Stomach (tissue), 4 donors: Measurements from ENCODE around the gene GRAMD2A.

Source experiments
- CTCF ChIP-seq, 7 experiments: fragments of 450-650 bp in 4 of 7; fragments of 200-600 bp in 3 of 7; sonication (generic) in 3 of 7; IDR thresholded peaks; one replicate each; pipeline ENCODE4 v1.5.1; 2016 to 2019; ENCODE audit warnings: antibody characterized with exemption in 7 of 7, control low read depth in 2 of 7, mild to moderate bottlenecking in 1 of 7
- POLR2AphosphoS5 ChIP-seq, 3 donors: sonication (generic); formaldehyde crosslinking; IDR thresholded peaks; one replicate each; pipeline ENCODE4 v1.6.1; 2016; ENCODE audit warnings: antibody characterized with exemption in 3 of 3

DNA sequence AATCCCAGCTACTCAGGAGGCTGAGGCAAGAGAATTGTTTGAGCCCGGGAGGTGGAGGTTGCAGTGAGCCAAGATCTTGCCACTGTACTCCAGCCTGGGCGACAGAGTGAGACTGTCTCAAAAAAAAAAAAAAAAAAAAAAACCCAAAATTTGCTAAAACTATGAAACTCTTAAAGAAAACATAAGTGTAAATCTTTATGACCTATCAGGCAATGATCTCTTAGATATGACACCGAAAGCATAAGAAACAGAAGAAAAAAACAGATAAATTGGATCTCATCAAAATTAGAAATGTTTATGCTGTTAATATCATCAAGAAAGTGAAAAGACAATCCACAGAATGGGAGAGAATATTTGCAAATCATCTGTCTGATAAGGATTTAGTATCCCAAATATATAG lies 15.3 kb downstream of the GRAMD2A start:
- TF ChIP-seq CTCF (IDR thresholded peaks at IDR 0.05) (no peak), POLR2AphosphoS5 (IDR thresholded peaks at IDR 0.05) (no peak)
